B cell (primary cell): ENCODE data around the gene TCEANC2.

Source experiments
- CTCF ChIP-seq: fragments of 200-600 bp; IDR thresholded peaks from one replicate; pipeline ENCODE4 v1.8.0; 2022; ENCODE audit warnings: antibody characterized with exemption, mild to moderate bottlenecking
- EZH2 ChIP-seq: IDR thresholded peaks from 2 replicates; pipeline ENCODE4 v1.6.1; 2012; ENCODE audit warnings: borderline replicate concordance, low read depth, mild to moderate bottlenecking, moderate library complexity, low read length; ENCODE audit not compliant: insufficient read depth, poor library complexity, severe bottlenecking

- TF ChIP-seq CTCF (no peak), EZH2 (no peak)
Measured at GRCh38 chr1:54012008-54012325, 41.4 kb upstream of the TCEANC2 start.
